Measurements from ENCODE around the gene PIEZO2. TPM values are rescaled to one million over a fixed set of nuclear protein-coding genes. Genes with fewer than 3 reads are reported as not detected.

The PIEZO2 gene
- total RNA-seq, 1 experiment from 2014 or later, result 5.5 TPM

DNA sequence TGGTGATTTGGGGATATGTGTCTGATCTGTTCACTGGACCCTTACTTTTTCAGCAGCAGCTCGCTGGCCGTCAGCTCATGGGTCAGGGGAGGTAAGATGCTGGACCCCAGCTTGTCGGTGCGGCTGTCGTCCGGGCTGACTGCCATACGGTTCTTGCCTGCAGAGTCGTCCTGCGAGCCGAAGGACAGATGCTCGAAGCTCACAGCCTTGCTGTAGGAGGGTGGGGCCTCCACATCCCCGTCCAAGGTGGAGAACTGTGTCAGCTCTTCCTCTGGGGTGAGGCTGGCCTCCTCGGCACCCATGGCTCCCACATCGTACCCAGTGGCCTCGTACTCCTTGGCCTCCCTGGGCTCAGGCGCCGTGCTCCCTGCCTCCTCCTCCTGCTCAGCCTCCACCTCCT is 444.1 kb downstream of the PIEZO2 start:
- no peak overlapping the region for H3K27ac ChIP-seq (ENCODE audit: low read depth, low read length, poor library complexity, severe bottlenecking)
- BruUV-seq (replicated peaks), result no TSS peak
- TF ChIP-seq EZH2 (IDR thresholded peaks at IDR 0.05; ENCODE audit: borderline replicate concordance, low read depth, low read length, poor library complexity, severe bottlenecking), result no peak
- TF ChIP-seq, protein P1, sequence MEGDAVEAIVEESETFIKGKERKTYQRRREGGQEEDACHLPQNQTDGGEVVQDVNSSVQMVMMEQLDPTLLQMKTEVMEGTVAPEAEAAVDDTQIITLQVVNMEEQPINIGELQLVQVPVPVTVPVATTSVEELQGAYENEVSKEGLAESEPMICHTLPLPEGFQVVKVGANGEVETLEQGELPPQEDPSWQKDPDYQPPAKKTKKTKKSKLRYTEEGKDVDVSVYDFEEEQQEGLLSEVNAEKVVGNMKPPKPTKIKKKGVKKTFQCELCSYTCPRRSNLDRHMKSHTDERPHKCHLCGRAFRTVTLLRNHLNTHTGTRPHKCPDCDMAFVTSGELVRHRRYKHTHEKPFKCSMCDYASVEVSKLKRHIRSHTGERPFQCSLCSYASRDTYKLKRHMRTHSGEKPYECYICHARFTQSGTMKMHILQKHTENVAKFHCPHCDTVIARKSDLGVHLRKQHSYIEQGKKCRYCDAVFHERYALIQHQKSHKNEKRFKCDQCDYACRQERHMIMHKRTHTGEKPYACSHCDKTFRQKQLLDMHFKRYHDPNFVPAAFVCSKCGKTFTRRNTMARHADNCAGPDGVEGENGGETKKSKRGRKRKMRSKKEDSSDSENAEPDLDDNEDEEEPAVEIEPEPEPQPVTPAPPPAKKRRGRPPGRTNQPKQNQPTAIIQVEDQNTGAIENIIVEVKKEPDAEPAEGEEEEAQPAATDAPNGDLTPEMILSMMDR (conservative IDR thresholded peaks at IDR 0.05; ENCODE audit: low read depth, low read length), result no peak
- no peak for DNase-seq (ENCODE audit: low spot score)
- ChIA-PET POLR2A (ENCODE audit: low non-redundant PET) (no interaction called here), CTCF (no interaction called here)
- intact Hi-C loops (cut with micrococcal nuclease; ENCODE audit: unreplicated experiment), result no loop called here
- peaks cover 13% of the 10 kb centered on the region for H3K27me3 ChIP-seq (replicated peaks; ENCODE audit: insufficient read depth, low read depth, low read length, poor library complexity)
- H3K9me3 ChIP-seq (ENCODE audit: low read depth, low read length, poor library complexity, severe bottlenecking), result no peaks in the 10 kb centered on the region
- H3K36me3 ChIP-seq (ENCODE audit: insufficient read depth, low read length, poor library complexity, severe bottlenecking), result no peaks in the 10 kb centered on the region
- no peak overlapping the region for H3K4me3 ChIP-seq (ENCODE audit: low read depth, low read length, poor library complexity, severe bottlenecking)
- no peaks in the 10 kb centered on the region for H3K4me1 ChIP-seq (ENCODE audit: insufficient read depth, low read length, poor library complexity, severe bottlenecking)

DNA sequence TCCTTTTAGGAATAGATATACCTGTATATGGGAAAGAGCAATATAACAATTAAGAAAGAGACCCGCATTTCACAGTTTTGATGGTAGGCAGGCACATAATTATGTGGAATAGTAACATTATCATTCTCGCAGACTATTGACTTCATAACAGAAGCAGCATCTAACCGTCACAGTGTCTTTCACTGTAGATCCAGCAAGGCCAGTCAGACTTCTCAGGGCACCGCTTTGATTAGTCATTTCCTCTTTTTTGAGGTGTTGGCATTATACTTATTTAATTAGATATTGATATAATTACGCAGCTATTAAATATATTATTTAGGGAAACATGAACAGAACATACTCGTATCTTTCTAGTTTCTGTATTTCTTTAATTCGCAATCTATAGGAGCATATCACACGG is 447.2 kb downstream of the PIEZO2 start:
- BruUV-seq (replicated peaks), result no TSS peak

DNA sequence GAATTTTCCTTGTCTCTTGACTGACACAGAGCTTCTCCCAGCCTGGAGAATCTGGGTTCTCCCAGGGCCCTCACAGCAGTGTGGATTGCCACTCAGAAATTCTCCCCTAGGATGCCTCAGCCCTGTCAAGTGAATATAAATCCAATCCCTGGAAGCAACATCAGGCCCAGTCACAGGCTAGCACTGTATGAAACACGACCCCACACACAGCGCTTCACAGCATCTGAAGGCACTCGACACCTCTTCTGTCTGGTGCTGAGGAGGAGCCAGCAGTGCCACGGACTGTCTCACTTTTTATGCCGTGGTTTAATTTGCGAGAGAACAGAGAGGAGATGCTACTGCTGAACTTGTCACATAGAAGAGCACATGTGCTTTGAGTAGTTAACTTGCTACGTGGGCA is 459.0 kb downstream of the PIEZO2 start:
- DNase-seq (ENCODE audit: low spot score), result no peak
- H3K27me3 ChIP-seq (replicated peaks; ENCODE audit: insufficient read depth, low read depth, low read length, poor library complexity), result peaks cover 6% of the 10 kb centered on the region
- ChIA-PET CTCF (no interaction called here), POLR2A (ENCODE audit: low non-redundant PET) (no interaction called here)
- no peaks in the 10 kb centered on the region for H3K4me1 ChIP-seq (ENCODE audit: insufficient read depth, low read length, poor library complexity, severe bottlenecking)
- no peak overlapping the region for H3K27ac ChIP-seq (ENCODE audit: low read depth, low read length, poor library complexity, severe bottlenecking)
- no peaks in the 10 kb centered on the region for H3K36me3 ChIP-seq (ENCODE audit: insufficient read depth, low read length, poor library complexity, severe bottlenecking)
- intact Hi-C loops (cut with micrococcal nuclease; ENCODE audit: unreplicated experiment), result no loop called here
- BruUV-seq (replicated peaks), result no TSS peak
- no peaks in the 10 kb centered on the region for H3K9me3 ChIP-seq (ENCODE audit: low read depth, low read length, poor library complexity, severe bottlenecking)
- no peak overlapping the region for H3K4me3 ChIP-seq (ENCODE audit: low read depth, low read length, poor library complexity, severe bottlenecking)
- TF ChIP-seq EZH2 (IDR thresholded peaks at IDR 0.05; ENCODE audit: borderline replicate concordance, low read depth, low read length, poor library complexity, severe bottlenecking), result no peak

More for the DNA sequence above, 447.2 kb downstream of the PIEZO2 start:
- CTCF ChIA-PET, result no interaction called here
- no peak overlapping the region for H3K4me3 ChIP-seq (ENCODE audit: low read depth, low read length, poor library complexity, severe bottlenecking)
- TF ChIP-seq, protein P1 (conservative IDR thresholded peaks at IDR 0.05; ENCODE audit: low read depth, low read length), result no peak
- no peak for TF ChIP-seq EZH2 (IDR thresholded peaks at IDR 0.05; ENCODE audit: borderline replicate concordance, low read depth, low read length, poor library complexity, severe bottlenecking)
- H3K9me3 ChIP-seq (ENCODE audit: low read depth, low read length, poor library complexity, severe bottlenecking), result no peaks in the 10 kb centered on the region
- no peak for DNase-seq (ENCODE audit: low spot score)
- POLR2A ChIA-PET (ENCODE audit: low non-redundant PET), result no interaction called here
- intact Hi-C loops (cut with micrococcal nuclease; ENCODE audit: unreplicated experiment), result no loop called here
- H3K27ac ChIP-seq (ENCODE audit: low read depth, low read length, poor library complexity, severe bottlenecking), result no peak overlapping the region
- no peaks in the 10 kb centered on the region for H3K4me1 ChIP-seq (ENCODE audit: insufficient read depth, low read length, poor library complexity, severe bottlenecking)
- H3K36me3 ChIP-seq (ENCODE audit: insufficient read depth, low read length, poor library complexity, severe bottlenecking), result no peaks in the 10 kb centered on the region
- H3K27me3 ChIP-seq (replicated peaks; ENCODE audit: insufficient read depth, low read depth, low read length, poor library complexity), result peaks cover 9% of the 10 kb centered on the region

DNA sequence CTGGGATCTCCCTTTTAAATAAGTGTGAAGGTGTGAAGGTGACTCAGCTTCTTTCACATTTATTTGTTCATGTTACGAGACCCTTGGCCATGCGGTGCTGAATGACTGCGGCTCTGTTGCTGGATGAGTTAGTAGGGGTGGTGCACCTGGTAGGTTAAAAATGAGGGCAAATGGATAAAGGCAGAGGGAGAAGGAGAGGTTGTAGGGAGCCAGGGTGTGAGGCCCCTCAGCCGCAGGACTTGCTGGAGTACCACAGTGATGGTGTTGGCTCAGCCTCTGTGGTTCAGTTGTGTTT is 459.4 kb downstream of the PIEZO2 start:
- BruUV-seq (replicated peaks), result no TSS peak
- DNase-seq (ENCODE audit: low spot score), result no peak

More for the DNA sequence above, 459.4 kb downstream of the PIEZO2 start:
- intact Hi-C loops (cut with micrococcal nuclease; ENCODE audit: unreplicated experiment), result no loop called here
- CTCF ChIA-PET, result no interaction called here
- TF ChIP-seq, protein P1 (conservative IDR thresholded peaks at IDR 0.05; ENCODE audit: low read depth, low read length), result no peak
- no peak for TF ChIP-seq EZH2 (IDR thresholded peaks at IDR 0.05; ENCODE audit: borderline replicate concordance, low read depth, low read length, poor library complexity, severe bottlenecking)
- H3K9me3 ChIP-seq (ENCODE audit: low read depth, low read length, poor library complexity, severe bottlenecking), result no peaks in the 10 kb centered on the region
- H3K27ac ChIP-seq (ENCODE audit: low read depth, low read length, poor library complexity, severe bottlenecking), result no peak overlapping the region
- H3K4me3 ChIP-seq (ENCODE audit: low read depth, low read length, poor library complexity, severe bottlenecking), result no peak overlapping the region
- no peaks in the 10 kb centered on the region for H3K36me3 ChIP-seq (ENCODE audit: insufficient read depth, low read length, poor library complexity, severe bottlenecking)
- peaks cover 6% of the 10 kb centered on the region for H3K27me3 ChIP-seq (replicated peaks; ENCODE audit: insufficient read depth, low read depth, low read length, poor library complexity)
- POLR2A ChIA-PET (ENCODE audit: low non-redundant PET), result no interaction called here
- H3K4me1 ChIP-seq (ENCODE audit: insufficient read depth, low read length, poor library complexity, severe bottlenecking), result no peaks in the 10 kb centered on the region
